DOHH2 (cell line): ENCODE results near the gene KLHL1.

Experiments used
- H3F3A ChIP-seq: fragments of 200-600 bp; sonication (generic), shearing (Covaris generic); 2 replicates; pipeline ENCODE4 v1.6.0; 2016; ENCODE audit warnings: antibody characterized with exemption, mild to moderate bottlenecking; ENCODE audit not compliant: control insufficient read depth, insufficient read depth
- H3K27ac ChIP-seq: fragments of 200-600 bp; sonication (generic); 2 replicates; pipeline ENCODE4 v1.5.1; 2014; ENCODE audit warnings: low read depth, mild to moderate bottlenecking, low read length, moderate library complexity
- H3K27me3 ChIP-seq: fragments of 200-600 bp; sonication (generic); 2 replicates; pipeline ENCODE4 v1.6.1; 2014; ENCODE audit warnings: mild to moderate bottlenecking, low read length, mixed read lengths; ENCODE audit not compliant: control insufficient read depth
- H3K36me3 ChIP-seq: fragments of 200-600 bp; sonication (generic); 2 replicates; pipeline ENCODE4 v1.6.1; 2014; ENCODE audit warnings: mild to moderate bottlenecking, low read length, moderate library complexity, mixed read lengths; ENCODE audit not compliant: control insufficient read depth
- H3K4me1 ChIP-seq: fragments of 200-600 bp; sonication (generic); 2 replicates; pipeline ENCODE4 v1.6.1; 2014; ENCODE audit warnings: mild to moderate bottlenecking, low read length, mixed read lengths; ENCODE audit not compliant: control insufficient read depth
- H3K4me2 ChIP-seq: fragments of 200-600 bp; sonication (generic); 2 replicates; pipeline ENCODE4 v1.6.0; 2014; ENCODE audit warnings: mild to moderate bottlenecking, low read length, moderate library complexity
- H3K4me3 ChIP-seq: fragments of 200-600 bp; sonication (generic); 2 replicates; pipeline ENCODE4 v1.5.1; 2014; ENCODE audit warnings: mild to moderate bottlenecking, low read length, mixed read lengths
- H3K79me2 ChIP-seq: fragments of 200-600 bp; sonication (generic); 2 replicates; pipeline ENCODE4 v1.6.1; 2014; ENCODE audit warnings: mild to moderate bottlenecking, low read length, mixed read lengths; ENCODE audit not compliant: control insufficient read depth
- H3K9me2 ChIP-seq: fragments of 200-600 bp; sonication (generic); replicated peaks from 2 replicates; pipeline ENCODE4 v1.6.1; 2014; ENCODE audit warnings: mild to moderate bottlenecking, low read length, mixed read lengths; ENCODE audit not compliant: control insufficient read depth
- H3K9me3 ChIP-seq: fragments of 200-600 bp; sonication (generic); 2 replicates; pipeline ENCODE4 v1.6.1; 2014; ENCODE audit warnings: antibody characterized with exemption, low read length, mixed read lengths; ENCODE audit not compliant: control insufficient read depth, insufficient read depth
- H4K20me1 ChIP-seq: fragments of 200-600 bp; sonication (generic); 2 replicates; pipeline ENCODE4 v1.6.0; 2014; ENCODE audit warnings: low read depth, mild to moderate bottlenecking, antibody characterized with exemption, low read length, moderate library complexity; ENCODE audit not compliant: control insufficient read depth, insufficient read depth
- EZH2phosphoT487 ChIP-seq: fragments of 200-600 bp; sonication (generic); IDR thresholded peaks from 2 replicates; pipeline ENCODE4 v1.6.1; 2017; ENCODE audit warnings: borderline replicate concordance, mild to moderate bottlenecking, antibody characterized with exemption, low read length, moderate library complexity, mixed read lengths
- TF ChIP-seq, protein P1 (sequence below): fragments of 200-600 bp; sonication (generic); IDR thresholded peaks from one replicate; pipeline ENCODE4 v1.5.1; 2014; ENCODE audit warnings: antibody characterized with exemption, mild to moderate bottlenecking, low read depth, low read length; ENCODE audit not compliant: poor library complexity, severe bottlenecking

Gene KLHL1

DNA sequence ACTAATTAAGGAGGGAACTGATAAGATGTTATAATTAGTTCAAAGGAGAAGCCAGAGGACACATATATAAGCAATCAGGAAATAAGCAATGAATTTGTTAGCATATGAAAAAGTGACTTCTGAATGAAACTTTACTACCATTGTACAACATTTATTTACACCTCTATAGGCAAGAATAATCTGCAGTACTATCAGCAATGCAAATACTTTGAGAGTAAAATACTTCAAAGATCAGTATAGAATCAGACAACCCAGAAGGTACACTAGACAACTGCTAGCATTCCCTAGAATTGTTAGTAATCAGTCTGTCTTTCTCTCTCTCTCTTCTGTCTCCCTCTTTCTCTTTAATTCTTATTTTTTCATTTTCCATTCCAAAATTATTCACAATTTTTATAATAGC lies 197.5 kb downstream of the KLHL1 start:
- H3K4me1 ChIP-seq: no peaks in the 10 kb centered on the region
- H3K79me2 ChIP-seq: no peaks in the 10 kb centered on the region
- no peaks in the 10 kb centered on the region for H3K36me3 ChIP-seq
- H4K20me1 ChIP-seq: no peaks in the 10 kb centered on the region
- H3F3A ChIP-seq: no peaks in the 10 kb centered on the region
- H3K4me2 ChIP-seq: no peak overlapping the region
- H3K27me3 ChIP-seq: no peaks in the 10 kb centered on the region
- no peak for TF ChIP-seq EZH2phosphoT487
- TF ChIP-seq, protein P1, sequence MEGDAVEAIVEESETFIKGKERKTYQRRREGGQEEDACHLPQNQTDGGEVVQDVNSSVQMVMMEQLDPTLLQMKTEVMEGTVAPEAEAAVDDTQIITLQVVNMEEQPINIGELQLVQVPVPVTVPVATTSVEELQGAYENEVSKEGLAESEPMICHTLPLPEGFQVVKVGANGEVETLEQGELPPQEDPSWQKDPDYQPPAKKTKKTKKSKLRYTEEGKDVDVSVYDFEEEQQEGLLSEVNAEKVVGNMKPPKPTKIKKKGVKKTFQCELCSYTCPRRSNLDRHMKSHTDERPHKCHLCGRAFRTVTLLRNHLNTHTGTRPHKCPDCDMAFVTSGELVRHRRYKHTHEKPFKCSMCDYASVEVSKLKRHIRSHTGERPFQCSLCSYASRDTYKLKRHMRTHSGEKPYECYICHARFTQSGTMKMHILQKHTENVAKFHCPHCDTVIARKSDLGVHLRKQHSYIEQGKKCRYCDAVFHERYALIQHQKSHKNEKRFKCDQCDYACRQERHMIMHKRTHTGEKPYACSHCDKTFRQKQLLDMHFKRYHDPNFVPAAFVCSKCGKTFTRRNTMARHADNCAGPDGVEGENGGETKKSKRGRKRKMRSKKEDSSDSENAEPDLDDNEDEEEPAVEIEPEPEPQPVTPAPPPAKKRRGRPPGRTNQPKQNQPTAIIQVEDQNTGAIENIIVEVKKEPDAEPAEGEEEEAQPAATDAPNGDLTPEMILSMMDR: no peak
- H3K9me2 ChIP-seq: no peaks in the 10 kb centered on the region
- H3K4me3 ChIP-seq: no peak overlapping the region
- H3K9me3 ChIP-seq: no peaks in the 10 kb centered on the region
- no peak overlapping the region for H3K27ac ChIP-seq

DNA sequence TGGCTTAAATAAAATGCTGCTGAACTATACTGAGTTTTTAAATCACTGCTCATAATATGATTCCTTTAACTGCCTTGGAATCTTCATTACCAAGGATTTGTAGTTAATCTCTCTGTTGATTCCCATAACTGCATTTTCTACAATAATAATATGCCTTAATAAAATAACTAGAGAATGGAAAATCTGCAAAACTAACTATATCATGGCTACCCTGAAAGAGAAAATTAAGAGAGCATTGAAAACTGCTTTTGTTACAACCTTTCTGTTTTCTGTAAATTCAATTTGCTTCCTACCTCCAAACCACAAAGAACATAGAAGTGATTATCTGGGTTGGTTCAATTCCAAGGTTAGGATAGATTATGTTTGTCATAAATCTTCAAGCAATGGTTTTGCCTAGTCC lies 203.5 kb downstream of the KLHL1 start:
- Histone ChIP-seq H3K9me2 (no peaks in the 10 kb centered on the region), H3K4me1 (no peaks in the 10 kb centered on the region), H4K20me1 (no peaks in the 10 kb centered on the region), H3K4me3 (no peak overlapping the region), H3K27ac (no peak overlapping the region), H3F3A (no peaks in the 10 kb centered on the region), H3K27me3 (no peaks in the 10 kb centered on the region), H3K79me2 (no peaks in the 10 kb centered on the region), H3K4me2 (no peak overlapping the region), H3K36me3 (no peaks in the 10 kb centered on the region), H3K9me3 (no peaks in the 10 kb centered on the region)
- TF ChIP-seq, protein P1: no peak
- TF ChIP-seq EZH2phosphoT487: no peak

DNA sequence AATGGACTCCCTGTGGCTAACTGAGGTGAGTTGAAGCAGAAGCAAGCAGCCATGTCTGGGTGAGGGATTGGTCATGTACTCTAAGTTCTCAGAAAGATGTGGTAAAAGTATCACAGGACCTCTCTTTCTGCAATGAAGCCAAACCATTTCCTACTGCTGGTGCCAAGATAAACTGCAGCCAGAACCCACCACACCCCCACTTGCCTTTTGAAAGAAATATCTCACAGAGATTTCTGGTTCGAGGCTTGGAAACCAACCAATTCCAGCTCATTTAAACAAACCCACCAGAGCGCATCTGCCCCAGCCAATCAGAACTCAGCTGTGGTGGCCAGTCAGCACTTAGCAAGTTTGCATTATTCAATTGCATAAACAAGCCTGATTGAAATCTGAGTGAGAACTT lies 205.2 kb downstream of the KLHL1 start:
- Histone ChIP-seq H4K20me1 (no peaks in the 10 kb centered on the region), H3K79me2 (no peaks in the 10 kb centered on the region)

More for the DNA sequence above, 205.2 kb downstream of the KLHL1 start:
- H3F3A ChIP-seq: no peaks in the 10 kb centered on the region
- no peaks in the 10 kb centered on the region for H3K9me3 ChIP-seq
- H3K4me1 ChIP-seq: no peaks in the 10 kb centered on the region
- TF ChIP-seq, protein P1: no peak
- no peak for TF ChIP-seq EZH2phosphoT487
- H3K27ac ChIP-seq: no peak overlapping the region
- H3K9me2 ChIP-seq: no peaks in the 10 kb centered on the region
- H3K27me3 ChIP-seq: no peaks in the 10 kb centered on the region
- H3K4me2 ChIP-seq: no peak overlapping the region
- no peak overlapping the region for H3K4me3 ChIP-seq
- H3K36me3 ChIP-seq: no peaks in the 10 kb centered on the region
